GM18867 (cell line): ENCODE data around the gene TTC21A.

Experiments used
- ATAC-seq: cut with Tn5 transposase; IDR thresholded peaks from one replicate; pipeline ENCODE4 v1.9.1; 2021; ENCODE audit warnings: mild to moderate bottlenecking, moderate library complexity; ENCODE audit not compliant: unreplicated experiment

TTC21A gene

DNA sequence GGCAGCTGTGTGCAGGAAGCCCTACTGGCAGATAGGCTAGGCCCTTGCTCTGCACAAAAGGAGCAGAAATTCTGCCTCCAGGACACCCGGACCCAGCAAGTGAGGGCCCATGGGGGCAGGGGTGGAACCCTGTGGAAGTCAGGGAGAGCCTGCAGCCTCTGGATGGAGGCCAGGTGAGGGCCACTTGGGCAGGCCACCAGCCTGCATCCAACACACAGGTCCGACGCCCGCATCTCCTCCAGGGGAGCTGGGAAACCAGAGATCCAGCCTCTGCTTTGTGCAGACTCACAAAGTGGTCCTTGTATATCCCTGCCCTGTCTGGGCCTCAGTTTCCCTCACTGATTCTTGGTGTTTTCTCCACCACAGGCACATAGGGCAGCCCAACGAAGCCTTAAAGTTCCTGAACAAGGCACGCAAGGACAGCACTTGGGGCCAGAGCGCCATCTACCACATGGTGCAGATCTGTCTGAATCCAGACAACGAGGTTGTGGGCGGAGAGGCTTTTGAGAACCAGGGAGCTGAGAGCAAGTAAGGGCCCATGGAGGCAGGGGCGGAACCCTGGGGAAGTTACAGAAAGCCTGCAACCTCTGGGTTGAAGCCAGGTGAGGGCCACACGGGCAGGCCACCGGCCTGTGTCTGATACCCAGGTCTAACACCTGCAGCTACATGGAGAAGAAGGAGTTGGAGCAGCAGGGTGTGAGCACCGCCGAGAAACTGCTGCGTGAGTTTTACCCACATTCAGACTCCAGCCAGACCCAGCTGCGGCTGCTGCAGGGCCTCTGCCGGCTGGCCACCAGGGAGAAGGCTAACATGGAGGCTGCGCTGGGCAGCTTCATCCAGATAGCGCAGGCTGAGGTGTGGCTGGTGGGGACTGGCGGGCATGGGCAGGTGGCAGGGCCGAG, 29.3 kb downstream of the TTC21A start:
- no peak for ATAC-seq

GRCh38 chr3:39137435-39137936, 30.0 kb downstream of the TTC21A start:
- no peak for ATAC-seq

DNA sequence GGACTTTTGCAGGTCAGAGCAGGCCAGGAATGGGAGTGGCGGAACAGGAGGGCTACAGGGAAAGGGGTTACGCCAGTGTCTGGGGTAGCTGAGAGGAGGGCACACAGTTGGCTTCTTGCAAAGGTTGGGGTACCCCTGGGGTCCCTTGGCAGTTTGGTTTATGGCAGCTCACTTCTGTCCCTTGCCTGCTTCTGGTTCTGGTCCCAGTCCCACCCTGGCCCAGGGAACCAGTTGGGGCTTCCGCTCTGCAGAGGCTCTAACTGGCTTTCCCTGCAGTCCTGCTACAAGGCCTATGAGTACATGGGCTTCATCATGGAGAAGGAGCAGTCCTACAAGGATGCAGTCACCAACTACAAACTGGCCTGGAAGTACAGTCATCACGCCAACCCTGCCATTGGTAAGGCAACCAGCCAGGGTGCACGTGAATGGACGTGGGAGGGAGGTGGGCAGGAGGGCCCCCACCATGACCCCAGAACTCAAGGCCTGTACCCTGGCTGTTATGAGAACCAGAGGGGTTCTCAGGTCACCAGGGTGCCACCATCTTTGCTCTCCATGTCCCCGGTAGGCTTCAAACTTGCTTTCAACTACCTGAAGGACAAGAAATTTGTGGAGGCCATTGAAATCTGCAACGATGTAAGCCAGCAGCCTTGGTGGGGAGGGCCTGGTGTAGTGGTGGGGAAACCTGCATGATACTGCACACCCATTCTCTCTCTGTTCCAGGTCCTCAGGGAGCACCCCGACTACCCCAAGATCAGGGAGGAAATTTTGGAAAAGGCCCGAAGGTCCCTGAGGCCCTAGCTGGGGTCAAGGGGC, 30.7 kb downstream of the TTC21A start:
- no peak for ATAC-seq

DNA sequence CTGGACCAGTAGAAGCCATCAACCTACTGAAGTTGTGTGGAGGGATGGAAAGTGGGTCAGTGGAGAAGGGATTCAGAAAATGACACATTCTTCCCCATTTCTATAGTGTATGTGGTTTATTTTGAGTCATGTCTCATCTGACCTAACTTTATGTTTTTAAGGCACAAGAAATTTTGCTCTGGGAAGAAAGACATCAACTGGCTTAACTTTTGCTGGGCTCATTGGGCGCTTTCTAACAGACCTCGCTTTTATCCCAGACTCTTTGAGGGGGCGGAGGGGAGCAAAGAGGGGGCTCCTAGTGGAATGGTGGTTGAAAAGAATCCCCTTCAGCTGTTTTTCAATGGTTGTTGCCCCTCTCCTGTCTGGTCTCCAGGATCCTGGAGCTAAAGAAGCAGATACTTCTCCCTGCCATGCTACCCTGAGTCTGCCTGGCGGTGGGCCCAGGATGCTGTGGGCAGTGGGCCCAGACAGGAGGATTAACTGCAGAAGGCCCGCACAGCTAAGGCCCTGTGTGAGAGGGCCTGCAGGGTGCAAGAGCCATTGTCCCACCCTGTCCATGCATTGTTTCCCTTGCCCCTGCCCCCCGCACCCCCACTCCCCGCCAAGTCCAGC, 31.4 kb downstream of the TTC21A start:
- no peak for ATAC-seq

DNA sequence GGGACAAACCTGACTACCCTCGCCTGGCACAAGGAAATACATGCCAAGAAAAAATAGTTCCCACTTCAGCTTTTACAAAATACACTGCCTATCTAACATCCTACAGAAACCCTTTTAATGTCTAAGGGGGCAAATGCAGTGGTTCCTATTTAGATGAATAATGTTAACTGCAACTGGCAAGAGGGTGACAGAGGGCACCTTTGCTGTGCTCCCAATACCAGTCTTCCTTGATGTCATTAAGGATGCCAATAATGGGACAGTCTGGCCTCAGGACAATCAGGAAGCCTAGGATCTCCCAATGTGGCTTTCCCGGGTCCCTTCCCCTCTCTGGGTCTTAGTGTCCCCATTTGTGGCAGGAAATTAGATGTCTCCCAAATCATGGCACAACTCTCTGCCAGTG, 32.0 kb downstream of the TTC21A start:
- ATAC-seq: no peak

GRCh38 chr3:39140341-39140971, 33.0 kb downstream of the TTC21A start:
- ATAC-seq: no peak

DNA sequence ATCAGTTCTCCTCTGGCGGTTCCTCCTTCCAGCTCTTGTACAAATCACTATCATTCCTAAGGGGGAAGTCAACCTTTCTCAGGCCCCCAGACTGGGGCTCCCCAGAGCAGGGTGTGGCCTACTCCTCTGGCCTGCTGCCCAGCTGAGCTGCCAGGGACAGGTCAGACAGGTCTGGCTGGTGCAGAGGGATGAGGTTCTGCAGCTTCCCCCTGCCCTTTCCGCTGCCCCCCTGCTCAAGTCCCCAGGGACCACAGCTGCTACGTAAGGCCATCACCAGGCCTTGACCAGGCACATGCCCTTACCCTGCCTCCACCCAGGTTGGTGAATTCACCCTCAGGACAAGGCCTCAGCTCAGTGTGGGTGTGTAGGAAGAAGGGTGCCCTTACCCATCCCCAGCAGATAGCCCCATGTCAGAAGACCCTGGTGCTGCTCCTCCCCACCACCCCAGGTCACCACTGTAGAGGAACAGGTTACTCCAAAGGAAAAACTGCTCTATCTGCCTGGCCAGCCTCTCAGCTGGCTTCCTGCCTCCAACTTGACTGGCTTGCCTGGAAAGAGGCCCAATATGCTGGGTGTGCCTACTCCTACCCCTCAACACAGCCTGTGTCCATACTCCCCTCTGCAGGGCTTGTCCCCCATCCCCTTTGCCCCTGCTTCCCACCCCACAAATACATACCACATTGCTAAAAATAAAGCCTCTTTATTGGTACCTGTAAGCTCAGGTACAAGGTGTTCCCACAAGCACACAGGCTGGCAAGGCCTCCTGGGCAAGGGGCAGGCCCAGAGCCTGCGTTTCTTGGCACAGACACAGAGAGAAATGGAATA, 33.9 kb downstream of the TTC21A start:
- no peak for ATAC-seq

DNA sequence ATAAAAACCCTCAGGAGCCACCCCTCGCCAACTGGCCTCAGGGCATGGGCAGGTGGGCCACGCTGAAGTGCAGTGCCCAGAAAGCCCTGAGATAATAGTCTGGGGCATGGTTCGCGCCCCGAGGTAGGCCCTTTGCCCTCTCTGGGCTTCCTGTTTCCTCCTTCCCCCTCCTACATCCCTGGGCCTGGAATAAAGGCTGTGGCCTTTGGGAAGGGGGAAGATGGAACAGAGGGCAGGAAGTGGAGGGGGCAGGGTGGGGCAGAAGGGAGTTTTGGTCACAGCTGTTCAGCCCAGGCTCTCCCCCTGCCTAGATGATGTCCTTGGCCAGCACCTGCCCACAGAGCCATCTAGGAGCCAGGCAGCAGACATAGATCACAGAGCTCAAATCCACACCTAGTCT, 34.6 kb downstream of the TTC21A start:
- no peak for ATAC-seq

- ATAC-seq: no peak
Observed at GRCh38 chr3:39143051-39143885, 35.8 kb downstream of the TTC21A start.

- ATAC-seq: no peak
Observed at GRCh38 chr3:39144095-39144747, 36.7 kb downstream of the TTC21A start.

DNA sequence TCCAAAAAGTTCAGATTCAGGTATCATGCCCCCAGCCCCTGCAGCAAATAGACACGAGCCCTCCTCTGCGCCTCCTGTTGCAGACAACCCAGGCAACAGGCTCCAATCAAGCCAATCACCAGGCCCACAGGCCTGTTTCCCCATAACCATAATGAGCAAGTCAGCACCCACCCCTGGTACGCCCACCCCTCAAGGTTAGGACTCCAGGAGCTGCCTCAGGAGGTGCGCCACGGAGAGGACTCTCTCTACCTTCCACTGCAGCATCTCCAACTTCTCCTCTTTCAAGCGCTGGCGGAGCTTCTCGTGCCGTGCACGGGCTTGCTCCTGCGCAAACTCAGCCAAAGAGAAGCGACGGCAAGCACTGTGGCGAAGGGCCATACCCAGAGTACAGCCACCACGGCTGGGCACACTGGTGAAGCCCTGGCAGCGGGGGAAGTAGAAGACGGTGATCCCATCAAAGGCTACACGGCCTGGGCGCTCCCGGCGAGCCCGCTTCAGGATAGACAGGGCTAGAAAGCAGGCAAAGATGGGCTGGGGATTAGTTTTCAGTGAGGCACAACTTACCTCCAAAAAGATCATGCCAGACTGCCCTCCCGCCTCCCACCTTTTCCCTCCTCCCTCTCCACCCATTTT, 37.4 kb downstream of the TTC21A start:
- ATAC-seq: no peak

DNA sequence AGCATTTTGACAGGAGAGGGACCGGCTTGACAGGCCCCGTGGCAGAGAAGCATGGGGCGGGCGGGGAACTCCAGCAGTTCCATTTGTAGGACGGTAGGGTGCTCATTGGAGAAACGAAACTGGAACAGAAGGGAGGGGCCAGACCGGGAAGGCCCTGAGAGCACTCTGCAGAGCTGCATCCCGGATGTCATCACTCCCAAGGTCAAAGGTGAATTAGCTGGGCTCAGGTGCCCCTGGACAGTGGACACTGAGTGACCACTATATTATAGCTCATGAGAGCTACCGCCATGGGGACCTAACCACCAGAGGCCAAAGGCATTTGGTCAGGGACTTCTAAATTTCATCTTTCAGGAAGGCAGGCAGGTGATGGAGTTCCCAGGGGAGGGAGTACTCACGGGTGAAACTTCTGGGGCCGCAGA, 38.6 kb downstream of the TTC21A start:
- no peak for ATAC-seq

DNA sequence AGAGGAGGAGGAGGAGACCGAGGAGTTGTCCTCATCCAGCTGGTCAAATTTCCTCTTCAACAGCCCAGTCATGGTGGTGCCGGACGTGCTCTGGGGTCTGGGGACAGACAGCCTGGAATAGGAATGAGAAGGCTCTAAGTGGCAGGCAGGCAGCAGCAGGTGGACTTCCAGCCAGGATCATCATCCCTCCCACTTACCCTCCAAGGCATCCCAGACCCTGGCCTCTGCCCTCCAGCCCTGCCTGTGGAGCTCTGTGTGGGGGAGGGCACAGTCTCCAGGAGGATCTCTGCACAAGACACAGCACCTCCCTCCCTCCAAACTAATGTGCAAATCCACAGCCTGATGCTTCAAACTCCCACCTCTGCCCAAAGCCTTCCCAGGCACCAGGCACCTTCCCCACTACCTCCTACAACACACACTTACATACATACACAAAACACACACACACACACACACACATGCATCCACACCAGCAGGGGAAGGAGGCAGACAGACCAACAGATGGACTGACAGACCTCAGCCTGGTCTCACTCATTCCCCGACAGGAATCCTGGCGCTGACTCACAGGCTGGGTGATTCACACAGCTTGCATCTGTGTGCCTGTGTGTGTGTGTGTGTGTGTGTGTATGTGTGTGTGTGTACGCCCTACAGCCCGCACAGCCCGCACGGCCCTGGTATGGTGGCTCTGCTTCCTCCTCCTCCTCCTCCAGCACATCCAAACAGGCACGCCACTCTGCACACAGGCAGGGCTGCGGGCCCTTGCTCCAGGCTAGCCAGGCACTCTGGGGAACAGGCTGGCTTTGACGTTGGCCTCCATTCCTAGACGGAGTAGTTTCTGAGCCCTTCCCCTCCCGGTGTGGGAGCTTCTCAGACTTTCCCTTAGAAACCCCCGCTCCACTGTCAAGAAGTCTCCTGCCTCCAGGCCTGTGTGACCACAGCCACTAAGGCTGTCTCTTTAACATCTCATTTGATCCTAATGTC, 39.4 kb downstream of the TTC21A start:
- no peak for ATAC-seq

DNA sequence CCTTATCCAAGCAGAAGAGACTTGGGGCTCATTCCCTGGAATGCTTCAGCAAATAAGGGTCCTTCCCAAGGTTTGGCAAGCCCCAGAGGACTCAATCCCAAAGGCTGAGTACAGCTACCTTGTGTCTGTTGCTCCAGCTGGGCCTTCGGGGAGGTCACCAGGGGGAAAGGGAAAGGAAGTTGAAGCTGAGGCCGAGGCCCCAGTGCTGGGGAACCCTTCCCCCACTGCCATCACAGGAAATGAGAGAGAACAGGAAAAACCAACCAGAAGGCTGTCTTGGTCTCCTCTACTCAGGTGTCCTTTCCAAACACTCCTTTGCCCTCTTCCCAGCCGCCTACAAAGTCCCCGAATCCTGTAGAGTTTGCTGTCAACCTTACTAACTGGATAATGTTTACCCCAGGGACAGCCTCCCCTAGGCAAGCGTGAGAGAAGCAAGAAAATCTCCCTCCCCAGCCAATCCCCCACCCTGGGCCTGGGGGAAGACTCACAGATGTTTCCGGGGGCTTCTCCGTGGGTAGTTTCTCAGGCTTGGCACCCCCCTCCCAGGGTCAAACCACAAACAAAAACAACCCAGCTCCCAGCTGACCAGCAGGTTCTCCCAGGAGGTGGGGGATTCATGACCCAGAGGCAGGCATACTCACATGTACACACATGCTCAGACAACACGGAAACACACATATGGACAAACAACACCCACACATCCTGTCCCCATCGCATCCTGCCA, 40.4 kb downstream of the TTC21A start:
- ATAC-seq: no peak

- no peak for ATAC-seq
Observed at GRCh38 chr3:39148435-39149058, 41.1 kb downstream of the TTC21A start.

GRCh38 chr3:39149059-39149455, 41.6 kb downstream of the TTC21A start:
- ATAC-seq: no peak
